HG02623 (cell line): ENCODE measurements around the gene ZNF688.
"Not testable (repeated sequence)": the region's sequence is repeated elsewhere in the genome, so short reads cannot be mapped to it uniquely, and the experiment has no call there.

ENCODE experiments used
- ATAC-seq: cut with Tn5 transposase; IDR thresholded peaks from one replicate; pipeline ENCODE4 v1.9.1; 2021; ENCODE audit warnings: moderate library complexity; ENCODE audit not compliant: unreplicated experiment

ZNF688 gene

DNA sequence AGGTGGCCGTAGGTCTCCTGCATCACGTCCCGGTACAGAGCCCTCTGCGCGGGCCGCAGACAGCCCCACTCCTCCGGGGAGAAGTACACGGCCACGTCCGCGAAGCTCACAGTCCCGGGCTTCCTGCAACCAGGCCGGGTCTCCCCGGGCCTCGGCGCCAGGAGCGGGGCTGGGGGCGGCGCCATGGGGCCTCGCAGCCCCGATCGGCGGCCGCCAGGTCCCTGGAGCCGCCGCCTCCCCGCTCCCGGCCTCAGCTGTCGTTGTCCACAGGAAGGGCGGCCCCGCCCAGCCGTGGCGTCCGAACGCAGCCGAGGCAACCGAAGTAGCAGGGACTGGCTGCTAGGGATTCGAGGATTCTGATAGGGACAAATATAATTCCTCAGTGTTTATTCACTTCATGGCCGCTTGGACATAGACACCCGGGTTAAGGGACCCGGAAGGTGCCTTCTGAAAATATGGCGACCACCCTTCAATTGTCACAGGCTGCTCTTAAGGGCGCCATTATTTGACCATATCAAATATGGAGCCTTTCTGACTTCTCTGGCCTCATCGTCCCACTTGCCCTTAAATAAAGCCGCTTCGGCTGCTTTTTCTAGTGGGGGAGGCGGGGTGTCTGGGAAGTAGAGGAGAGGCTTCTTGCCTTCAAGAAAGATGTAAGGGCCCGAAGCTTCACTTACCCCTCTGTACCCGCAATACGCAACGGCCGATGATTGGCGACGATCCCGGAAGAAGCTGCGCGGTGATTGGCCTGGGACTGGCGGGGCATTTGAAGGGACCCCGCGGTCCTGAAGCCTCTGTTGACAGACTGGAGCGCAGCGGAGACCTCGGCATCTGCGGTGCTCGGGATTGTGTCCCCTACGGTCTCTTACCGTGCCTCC, at the start of gene ZNF688:
ZNF688 (minus strand) TSS at position 270 of the 878 bp plus-strand sequence; CDS start at position 185, 85 bp downstream.
- ATAC-seq: peak; percentile 74

DNA sequence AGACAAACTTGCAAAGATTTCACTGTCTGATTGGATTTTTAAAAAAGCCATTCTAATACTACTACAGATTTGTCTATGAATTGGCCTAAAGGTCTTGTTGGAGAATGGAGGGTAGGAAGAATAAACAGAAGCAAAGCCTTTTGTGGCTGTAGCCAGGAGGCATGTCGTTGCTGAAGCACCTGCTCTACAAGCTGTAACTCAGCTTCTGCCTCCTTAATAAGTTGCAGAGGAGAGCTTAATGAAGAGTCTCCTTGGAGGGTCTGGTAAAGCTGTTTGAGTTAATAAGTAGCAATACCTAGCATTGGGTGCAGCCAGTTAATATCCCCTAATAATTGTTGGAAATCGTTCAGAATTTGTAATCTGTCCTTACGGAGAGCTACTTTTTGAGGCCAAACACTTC, 48.7 kb upstream of the ZNF688 start:
- ATAC-seq: no peak

DNA sequence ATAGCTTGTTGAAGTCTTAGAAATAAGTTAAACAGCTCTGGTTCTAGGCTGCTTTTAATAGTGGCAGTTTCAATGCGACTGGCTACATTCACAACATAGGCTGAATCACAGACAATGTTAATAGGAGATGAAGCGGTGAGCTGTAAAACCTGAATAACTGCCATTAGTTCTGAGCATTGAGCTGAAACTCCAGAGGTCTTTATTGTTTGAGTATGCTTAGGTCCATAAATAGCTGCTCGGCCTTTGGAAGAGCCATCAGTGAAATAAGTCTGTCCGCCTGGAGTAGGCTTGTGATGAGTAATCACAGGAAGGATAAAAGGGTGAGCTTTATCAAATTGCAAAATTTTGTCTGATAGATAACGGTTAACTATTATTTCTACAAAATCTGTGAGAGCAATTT, 48.1 kb upstream of the ZNF688 start:
- ATAC-seq: no peak

DNA sequence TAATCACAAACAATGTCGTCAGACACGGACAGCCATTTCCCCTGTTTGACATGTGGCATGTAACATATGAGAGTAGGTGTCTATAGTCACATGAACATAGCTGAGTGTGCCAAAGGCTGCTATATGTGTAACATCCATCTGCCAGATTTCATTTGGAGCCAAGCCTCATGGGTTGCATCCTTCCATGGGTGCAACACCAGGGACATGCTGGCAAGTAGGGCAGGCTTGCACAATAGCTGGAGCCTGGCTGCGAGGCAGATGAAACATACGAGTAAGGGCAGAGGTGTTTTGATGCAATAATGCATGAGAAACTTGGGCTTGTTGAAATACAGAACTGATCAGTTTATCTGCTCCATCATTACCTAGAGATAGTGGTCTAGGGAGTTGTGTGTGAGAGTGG, 47.7 kb upstream of the ZNF688 start:
- ATAC-seq: no peak

DNA sequence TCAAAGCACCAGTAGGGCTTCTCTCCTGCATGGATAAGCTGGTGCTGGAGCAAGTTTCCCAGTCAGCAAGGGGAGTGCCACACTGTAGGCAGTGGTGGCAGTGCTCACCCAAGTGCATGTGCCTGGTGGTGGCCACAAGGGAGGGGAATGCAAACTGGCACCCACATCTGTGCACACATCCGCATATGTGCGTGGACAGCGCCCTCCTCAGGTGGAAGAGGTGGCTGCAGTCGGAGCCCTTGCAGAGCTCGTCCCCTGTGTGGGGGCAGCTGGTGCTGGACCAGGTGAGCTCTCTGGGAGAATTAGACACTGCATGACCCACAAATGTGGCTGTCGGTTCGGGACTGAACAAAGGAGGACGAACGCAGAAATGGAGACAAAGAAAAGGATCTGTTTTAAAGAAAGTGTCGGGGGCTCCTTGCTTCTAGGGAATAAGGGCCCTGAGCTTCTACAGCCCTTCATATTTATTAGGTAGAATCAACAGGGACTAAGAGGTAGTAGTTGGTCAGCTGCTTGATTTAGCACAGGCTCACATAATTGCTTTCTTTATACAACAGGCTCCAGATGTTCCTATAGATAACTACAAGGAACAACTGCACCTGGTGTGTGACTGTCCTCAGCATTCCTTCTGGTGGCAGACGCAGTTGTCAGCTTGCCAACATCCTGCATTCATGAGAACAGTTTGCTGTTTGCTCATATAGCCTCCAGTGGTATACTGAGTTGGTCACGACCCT, 44.0 kb upstream of the ZNF688 start:
- ATAC-seq: no peak

DNA sequence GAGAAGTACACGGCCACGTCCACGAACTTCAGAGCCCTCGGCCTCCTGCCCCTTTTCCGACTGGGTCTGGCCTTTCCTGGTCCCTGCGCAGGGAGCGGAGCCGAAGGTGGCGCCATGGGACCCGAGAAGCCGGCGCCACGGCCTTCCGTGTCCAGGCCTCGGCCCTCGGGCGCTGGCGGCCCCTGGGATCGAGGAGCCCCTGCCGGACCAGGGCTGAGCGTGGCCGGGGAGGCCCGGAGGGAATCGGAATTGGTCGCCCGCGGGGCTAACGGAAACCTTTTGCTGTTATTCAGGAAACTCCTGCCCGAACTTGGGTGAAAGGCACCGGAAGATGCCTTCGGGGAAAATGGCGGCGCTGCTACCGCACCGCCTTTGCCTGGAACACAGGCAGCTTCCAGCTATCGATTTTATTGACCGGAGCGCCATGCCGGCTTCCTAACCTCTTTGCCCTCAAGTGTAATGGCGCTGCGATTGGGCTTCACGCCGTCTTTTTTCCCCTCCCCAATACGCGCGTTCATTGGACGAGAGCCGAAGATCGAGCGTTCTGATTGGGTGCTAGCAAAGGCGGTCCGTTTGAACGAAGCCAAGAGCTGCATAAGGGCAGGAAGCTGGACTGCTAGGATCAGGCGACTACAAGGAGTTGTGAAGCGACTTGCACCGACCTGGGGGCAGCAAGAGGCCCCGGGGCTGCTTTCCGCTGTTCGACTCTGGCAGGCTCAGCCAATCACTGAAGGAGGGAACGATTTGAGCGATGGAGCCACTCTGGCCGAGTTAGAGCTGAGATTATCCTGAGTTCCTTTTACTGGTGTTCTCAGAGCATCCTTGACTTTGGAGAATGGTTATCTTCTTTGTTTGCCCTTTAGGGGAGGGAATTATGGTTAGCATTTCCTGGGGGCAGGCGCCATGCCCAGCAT, 38.7 kb upstream of the ZNF688 start, which contains the start of gene ZNF689:
ZNF689 (minus strand) TSS at position 464 of the 914 bp plus-strand sequence; CDS start at position 116, 348 bp downstream.
- ATAC-seq: peak; percentile 85

DNA sequence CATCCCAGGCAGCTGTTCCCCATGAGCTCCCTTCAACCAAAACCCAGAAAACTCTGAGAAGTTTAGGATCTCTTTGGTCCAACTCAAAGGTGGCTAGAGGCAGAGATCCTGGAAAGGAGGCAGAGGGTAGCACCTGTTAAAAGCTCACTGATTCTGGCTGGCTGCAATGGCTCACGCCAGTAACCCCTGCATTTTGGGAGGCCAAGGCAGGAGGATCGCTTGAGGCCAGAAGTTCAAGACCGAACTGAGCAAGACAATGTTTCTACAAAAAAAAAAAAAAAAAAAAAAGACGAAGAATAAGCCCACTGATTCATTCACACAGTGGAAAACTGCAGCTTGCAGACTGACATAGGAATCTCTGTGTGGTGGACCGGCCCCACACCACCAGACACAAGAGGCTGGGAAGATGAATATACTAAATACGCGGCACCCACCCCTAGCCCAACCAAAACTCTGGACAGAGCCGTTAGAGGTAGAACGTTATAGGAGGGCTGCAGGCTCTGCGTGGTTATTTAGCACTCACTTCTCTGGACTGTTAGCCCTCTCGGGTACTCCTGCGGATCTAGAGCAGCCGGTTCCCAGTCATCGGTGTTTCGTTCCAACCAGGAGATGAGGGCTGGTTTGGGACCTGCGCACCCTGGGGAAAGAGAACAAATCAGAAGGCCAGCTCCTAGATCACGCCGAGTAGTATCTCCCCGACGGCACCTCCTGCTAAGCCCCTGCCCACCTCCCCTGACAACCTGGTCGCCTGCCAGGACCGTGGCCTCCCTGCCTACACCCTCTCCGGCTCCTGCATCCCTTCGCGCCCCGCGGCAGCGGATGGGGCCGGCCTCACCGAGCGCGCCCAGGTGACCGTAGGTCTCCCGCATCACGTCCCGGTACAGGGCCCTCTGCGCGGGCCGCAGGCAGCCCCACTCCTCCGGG, 37.8 kb upstream of the ZNF688 start:
- ATAC-seq: peak; percentile 21

DNA sequence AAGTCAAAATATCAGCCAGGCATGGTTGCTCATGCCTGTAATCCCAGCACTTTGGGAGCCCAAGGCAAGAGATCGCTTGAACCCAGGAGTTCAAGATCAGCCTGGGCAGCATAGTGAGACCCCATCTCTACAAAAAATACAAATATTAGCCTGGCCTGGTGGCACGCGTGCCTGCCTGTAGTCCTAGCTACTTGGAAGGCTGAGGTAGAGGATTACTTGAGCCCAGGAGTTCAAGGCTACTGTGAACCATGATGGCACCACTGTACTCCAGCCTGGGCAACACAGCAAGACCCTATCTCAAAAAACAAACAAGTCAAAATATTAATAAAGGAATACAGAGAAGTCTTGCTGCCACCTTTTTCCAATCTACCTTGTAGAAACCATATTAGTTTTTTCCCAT, 34.5 kb upstream of the ZNF688 start:
- no peak for ATAC-seq

DNA sequence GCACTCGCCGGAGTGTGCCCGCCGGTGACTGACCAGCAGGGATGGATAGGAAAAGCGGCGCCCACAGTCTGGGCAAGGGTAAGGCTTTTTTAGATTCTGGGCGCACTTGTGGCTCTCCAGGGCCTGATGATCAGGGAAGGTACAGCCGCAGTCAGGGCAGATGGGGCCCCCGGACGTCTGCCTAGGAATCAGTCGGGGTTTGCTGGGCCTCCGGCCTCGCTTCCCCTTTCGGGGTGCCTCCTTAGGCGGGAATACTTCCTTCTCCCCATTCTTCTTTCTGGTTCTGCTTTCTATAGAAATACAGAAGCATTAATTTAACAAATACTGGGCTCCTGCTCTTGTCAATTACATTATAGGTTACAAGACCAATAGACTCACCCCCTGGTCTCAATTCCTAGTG, 33.6 kb upstream of the ZNF688 start:
- no peak for ATAC-seq

DNA sequence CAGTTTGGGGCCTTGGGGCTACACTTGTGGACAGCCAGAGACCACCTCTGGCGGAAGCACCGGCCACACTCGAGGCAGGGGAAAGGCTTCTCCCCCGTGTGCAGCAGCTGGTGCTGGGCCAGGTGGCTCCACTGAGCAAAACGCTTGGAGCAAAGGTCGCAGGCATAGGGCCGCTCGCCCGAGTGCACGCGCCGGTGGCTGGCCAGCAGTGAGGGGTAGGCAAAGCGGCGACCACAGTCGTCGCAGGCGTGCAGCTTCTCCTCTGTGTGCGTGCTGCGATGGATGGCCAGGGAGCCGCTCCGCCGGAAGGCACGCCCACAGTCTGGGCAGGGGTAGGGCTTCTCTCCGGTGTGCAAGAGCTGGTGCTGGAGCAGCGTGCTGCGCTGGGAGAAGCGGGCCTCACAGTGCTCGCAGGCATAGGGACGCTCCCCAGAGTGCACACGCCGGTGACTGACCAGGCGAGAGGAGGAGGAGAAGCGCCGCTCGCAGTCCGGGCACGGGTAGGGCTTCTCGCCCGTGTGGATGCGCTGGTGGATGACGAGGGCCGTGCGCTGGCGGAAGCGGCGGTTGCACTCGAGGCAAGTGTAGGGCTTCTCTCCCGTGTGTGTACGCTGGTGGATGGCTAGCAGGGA, 32.9 kb upstream of the ZNF688 start:
- ATAC-seq: no peak

DNA sequence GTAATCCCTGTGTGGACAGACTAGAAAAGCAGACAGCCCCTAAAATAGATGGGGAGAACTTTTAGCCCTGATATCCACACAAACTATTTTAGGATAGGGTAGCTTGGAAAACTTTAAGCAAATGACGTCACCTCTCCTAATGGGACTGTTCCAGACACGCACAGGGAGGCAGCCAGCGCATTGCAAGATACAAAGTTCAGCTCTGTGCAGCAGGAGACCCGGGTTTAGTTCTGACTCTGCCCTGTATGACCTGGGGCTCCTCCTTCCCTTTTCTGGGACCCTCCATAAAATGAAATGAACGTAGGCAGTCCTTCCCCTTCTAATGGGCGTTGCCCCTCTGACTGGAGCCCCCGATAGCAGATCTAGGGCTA, 32.4 kb upstream of the ZNF688 start:
- ATAC-seq: no peak

DNA sequence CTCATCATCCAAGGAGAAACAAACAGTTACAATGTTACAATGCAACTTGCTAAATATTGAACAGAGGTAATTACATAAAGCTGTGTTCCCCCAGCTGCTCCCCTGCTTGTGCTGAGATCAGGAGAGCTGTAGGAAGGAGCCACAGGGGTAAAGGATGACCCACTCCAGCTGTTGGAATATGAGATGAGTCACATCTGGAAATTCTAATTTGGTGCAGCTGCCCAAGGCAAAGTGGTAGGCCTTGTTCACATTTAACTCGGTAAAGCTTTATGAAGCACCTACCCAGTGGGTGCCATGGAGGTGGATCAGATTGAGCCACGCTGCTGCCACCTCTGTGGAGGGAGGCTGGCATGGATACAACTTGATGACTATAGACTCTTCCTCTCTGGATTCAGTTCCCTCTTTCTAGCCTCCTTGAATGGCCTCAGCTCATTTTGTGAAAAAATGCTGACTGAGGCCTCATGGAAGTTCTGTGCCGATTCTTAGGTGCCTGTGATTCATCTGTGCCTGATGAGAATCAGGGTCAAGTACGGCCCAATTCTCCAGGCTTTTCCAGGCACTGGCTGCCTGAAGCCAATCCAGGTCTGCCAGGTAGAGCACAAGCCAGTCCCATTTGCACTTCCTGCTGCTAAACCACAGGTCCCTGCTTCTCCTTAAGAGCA, 31.2 kb upstream of the ZNF688 start:
- no peak for ATAC-seq

DNA sequence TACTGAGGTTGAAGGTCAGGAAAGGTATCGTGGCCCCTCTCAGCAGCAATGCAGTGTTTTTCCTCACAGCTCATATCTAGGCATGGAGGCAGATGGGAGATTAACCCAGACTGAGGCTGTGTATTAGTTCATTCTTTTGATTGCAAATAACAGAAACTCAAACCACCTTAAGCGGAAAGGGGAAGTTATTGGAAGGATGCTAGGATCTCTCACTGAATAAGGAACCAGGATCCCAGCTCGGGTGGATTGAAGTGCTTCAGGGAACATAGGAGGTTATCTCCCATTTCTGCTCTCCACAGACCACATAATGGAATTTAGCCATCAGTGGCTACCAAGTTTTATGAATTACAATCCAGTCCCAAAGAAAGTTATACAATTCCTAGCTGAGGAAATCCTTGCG, 30.5 kb upstream of the ZNF688 start:
- no peak for ATAC-seq

DNA sequence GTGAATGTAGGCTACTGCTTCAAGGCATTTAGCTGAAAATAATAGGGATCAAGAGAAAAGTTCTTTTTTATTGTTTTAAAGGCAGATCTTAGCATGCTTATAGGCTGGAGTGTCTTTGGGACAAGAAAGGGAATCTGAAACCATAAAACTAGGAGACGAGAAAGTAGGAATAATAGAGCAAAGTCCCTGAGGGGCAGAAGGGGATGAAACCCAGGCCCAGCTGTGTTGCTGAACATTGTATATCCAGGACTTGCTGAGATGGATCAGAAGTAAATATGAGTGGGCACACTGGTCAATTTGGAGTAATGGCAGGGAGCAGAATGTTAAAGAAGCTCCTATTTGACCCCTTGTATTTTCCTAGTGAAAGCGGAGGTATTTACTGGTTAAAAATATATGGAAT, 29.4 kb upstream of the ZNF688 start:
- ATAC-seq: no peak

DNA sequence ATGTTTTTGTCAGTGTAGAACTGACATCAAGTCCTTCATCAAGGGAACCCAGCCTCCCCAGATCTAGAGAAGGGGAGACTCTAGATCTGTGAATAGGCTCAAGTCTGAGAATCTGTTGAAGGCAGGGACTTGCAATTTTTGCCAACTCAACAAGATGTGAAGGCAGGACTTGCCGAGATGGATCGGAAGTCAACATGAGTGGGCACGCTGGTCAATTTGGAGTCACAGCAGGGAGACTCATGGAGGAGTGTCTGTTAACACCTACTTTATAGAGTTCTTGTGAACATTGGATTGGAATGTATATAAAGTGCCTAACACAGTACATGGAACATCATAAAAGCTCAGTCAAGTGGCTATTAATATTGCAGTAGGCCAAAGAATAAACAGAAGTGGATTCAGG, 28.7 kb upstream of the ZNF688 start:
- no peak for ATAC-seq

DNA sequence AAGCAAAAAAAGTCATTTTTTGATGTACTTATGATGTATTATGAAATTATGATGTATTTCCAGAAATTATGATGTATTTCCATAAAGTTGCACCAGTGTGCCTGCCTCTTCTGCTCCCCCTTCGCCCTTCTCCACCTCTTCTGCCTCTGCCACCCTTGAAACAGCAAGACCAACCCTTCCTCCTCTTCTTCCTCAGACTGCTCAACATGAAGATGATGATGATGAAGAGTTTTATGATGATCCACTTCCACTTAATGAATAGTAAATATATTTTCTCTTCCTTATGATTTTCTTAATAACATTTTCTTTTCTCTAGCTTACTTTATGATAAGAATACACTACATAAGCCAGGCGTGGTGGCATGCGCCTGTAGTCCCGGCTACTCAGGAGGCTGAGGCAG, 21.4 kb upstream of the ZNF688 start:
- ATAC-seq: no peak

DNA sequence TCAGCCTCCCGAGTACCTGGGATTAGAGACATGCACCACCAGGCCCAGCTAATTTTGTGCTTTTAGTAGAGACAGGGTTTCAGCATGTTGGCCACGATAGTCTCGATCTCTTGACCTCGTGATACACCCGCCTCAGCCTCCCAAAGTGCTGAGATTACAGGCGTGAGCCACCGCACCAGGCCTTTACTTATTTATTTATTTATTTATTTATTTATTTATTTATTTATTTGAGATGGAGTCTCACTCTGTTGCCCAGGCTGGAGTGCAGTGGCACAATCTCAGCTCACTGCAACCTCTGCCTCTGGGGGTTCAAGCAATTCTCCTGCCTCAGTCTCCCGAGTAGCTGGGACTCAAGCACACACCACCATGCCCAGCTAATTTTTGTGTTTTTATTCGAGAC, 19.4 kb upstream of the ZNF688 start:
- ATAC-seq: not testable (repeated sequence)

DNA sequence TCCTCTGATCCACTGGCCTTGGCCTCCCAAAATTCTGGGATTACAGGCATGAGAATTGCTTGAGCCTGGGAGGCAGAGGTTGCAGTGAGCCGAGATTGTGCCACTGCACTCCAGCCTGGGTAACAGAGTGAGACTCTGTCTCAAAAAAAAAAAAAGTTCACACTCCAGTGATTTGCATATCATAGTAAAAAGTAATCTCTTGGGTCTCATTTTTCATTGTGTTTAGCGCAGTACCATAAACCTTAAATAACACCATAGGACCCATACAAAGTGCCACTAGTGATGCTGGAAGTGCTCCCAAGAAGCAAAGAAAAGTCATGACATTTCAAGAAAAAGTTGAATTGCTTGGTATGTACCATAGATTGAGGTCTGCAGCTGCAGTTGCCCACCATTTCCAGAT, 18.1 kb upstream of the ZNF688 start:
- not testable (repeated sequence) for ATAC-seq

DNA sequence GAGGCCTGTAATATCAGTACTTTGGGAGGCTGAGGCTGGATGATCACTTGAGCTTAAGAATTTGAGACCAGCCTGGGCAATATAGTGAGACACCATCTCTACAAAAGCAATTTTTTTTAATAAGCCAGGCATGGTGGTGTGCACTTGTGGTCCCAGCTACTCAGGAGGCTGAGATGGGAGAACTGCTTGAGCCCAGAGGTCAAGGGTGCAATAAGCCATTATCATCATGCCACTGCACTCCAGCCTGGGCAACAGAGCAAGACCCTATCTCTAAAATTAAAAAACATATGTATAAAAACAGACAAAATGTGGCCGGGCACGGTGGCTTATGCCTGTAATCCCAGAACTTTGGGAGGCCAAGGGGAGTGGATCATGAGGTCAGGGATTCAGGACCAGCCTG, 17.1 kb upstream of the ZNF688 start:
- no peak for ATAC-seq
